ENCODE measurements around the gene NDUFB3.

The NDUFB3 gene

GRCh38 chr2:201110615-201111014 is 38.8 kb downstream of the NDUFB3 start:
- Histone ChIP-seq H3K36me3 (ENCODE audit: control insufficient read depth, insufficient read depth, low read length) (no peaks in the 10 kb centered on the region), H3K27me3 (ENCODE audit: insufficient read depth, low read length, poor library complexity) (no peaks in the 10 kb centered on the region), H2AK5ac (ENCODE audit: low read length) (no peak overlapping the region), H2BK120ac (ENCODE audit: low read depth, low read length) (no peak overlapping the region), H3K4me2 (ENCODE audit: low read length) (no peak overlapping the region), H3K27ac (ENCODE audit: low read depth, low read length) (no peak overlapping the region), H2BK5ac (ENCODE audit: low read length) (no peak overlapping the region), H3K4me1 (ENCODE audit: control insufficient read depth, low read depth, low read length) (no peaks in the 10 kb centered on the region), H2BK15ac (replicated peaks; ENCODE audit: low read depth) (no peak overlapping the region), H3K4me3 (ENCODE audit: low read length) (no peak overlapping the region), H3K79me1 (ENCODE audit: low read length) (no peaks in the 10 kb centered on the region), H3K56ac (ENCODE audit: low read length) (no peak overlapping the region), H3K18ac (ENCODE audit: low read length) (no peak overlapping the region), H4K5ac (ENCODE audit: low read length) (no peak overlapping the region), H3K23ac (ENCODE audit: low read length) (no peak overlapping the region), H3K4ac (ENCODE audit: low read depth, low read length) (peak overlapping the region; percentile 55), H3K9ac (ENCODE audit: low read length) (no peak overlapping the region), H3K79me2 (ENCODE audit: control insufficient read depth, insufficient read depth, low read length) (no peaks in the 10 kb centered on the region), H4K8ac (ENCODE audit: low read depth, low read length) (no peak overlapping the region)
- DNase-seq, result no peak

- Histone ChIP-seq H2BK5ac (ENCODE audit: low read length) (no peak overlapping the region), H3K36me3 (ENCODE audit: control insufficient read depth, insufficient read depth, low read length) (no peaks in the 10 kb centered on the region), H4K8ac (ENCODE audit: low read depth, low read length) (no peak overlapping the region), H3K9ac (ENCODE audit: low read length) (no peak overlapping the region), H3K23ac (ENCODE audit: low read length) (no peak overlapping the region), H3K27me3 (ENCODE audit: insufficient read depth, low read length, poor library complexity) (no peaks in the 10 kb centered on the region), H3K27ac (ENCODE audit: low read depth, low read length) (no peak overlapping the region), H3K79me1 (ENCODE audit: low read length) (no peaks in the 10 kb centered on the region), H2AK5ac (ENCODE audit: low read length) (no peak overlapping the region), H3K18ac (ENCODE audit: low read length) (no peak overlapping the region), H3K79me2 (ENCODE audit: control insufficient read depth, insufficient read depth, low read length) (no peaks in the 10 kb centered on the region), H2BK15ac (replicated peaks; ENCODE audit: low read depth) (no peak overlapping the region), H3K4me2 (ENCODE audit: low read length) (no peak overlapping the region), H4K5ac (ENCODE audit: low read length) (no peak overlapping the region), H3K4me1 (ENCODE audit: control insufficient read depth, low read depth, low read length) (no peaks in the 10 kb centered on the region), H2BK120ac (ENCODE audit: low read depth, low read length) (no peak overlapping the region), H3K4me3 (ENCODE audit: low read length) (no peak overlapping the region), H3K4ac (ENCODE audit: low read depth, low read length) (no peak overlapping the region), H3K56ac (ENCODE audit: low read length) (no peak overlapping the region)
- no peak for DNase-seq
- no CpG with 5 or more reads among the region's 3 CpGs for WGBS (ENCODE audit: extremely low coverage, insufficient coverage, low lambda C conversion rate)
Measured at GRCh38 chr2:201111096-201111495, 39.3 kb downstream of the NDUFB3 start.

GRCh38 chr2:201114350-201114749 is 42.5 kb downstream of the NDUFB3 start:
- Histone ChIP-seq H3K4me3 (ENCODE audit: low read length) (no peak overlapping the region), H2BK120ac (ENCODE audit: low read depth, low read length) (no peak overlapping the region), H3K4me2 (ENCODE audit: low read length) (no peak overlapping the region), H3K56ac (ENCODE audit: low read length) (no peak overlapping the region), H2BK5ac (ENCODE audit: low read length) (no peak overlapping the region), H3K27ac (ENCODE audit: low read depth, low read length) (no peak overlapping the region), H3K79me1 (ENCODE audit: low read length) (no peaks in the 10 kb centered on the region), H3K27me3 (ENCODE audit: insufficient read depth, low read length, poor library complexity) (no peaks in the 10 kb centered on the region), H2BK15ac (replicated peaks; ENCODE audit: low read depth) (no peak overlapping the region), H4K8ac (ENCODE audit: low read depth, low read length) (no peak overlapping the region), H3K9ac (ENCODE audit: low read length) (no peak overlapping the region), H3K23ac (ENCODE audit: low read length) (peak overlapping the region; percentile 48), H3K4me1 (ENCODE audit: control insufficient read depth, low read depth, low read length) (no peaks in the 10 kb centered on the region), H3K79me2 (ENCODE audit: control insufficient read depth, insufficient read depth, low read length) (no peaks in the 10 kb centered on the region), H3K36me3 (ENCODE audit: control insufficient read depth, insufficient read depth, low read length) (no peaks in the 10 kb centered on the region), H4K5ac (ENCODE audit: low read length) (no peak overlapping the region), H2AK5ac (ENCODE audit: low read length) (no peak overlapping the region), H3K4ac (ENCODE audit: low read depth, low read length) (no peak overlapping the region), H3K18ac (ENCODE audit: low read length) (no peak overlapping the region)
- DNase-seq, result no peak
- WGBS (ENCODE audit: extremely low coverage, insufficient coverage, low lambda C conversion rate), result no CpG with 5 or more reads among the region's 4 CpGs

DNA sequence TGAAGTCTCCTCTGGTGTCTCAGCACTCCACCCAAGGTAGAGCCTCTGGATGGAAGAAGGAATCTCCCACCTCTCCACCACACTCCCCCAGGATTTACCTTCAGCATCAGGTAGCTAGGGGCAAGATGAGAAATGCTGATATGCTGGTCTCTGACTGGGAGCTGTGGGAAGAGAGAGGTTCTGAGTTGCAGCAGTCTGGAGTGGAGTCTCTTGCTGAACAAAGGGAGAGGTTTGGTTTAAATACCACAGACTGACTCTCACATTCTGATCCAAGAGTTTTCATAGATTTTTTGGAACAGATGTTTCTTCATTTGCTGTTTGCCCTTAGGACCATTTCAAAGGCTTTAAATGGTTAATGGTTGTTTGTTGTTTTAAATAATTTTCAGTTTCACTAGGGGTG is 43.0 kb downstream of the NDUFB3 start:
- Histone ChIP-seq H2BK5ac (ENCODE audit: low read length) (no peak overlapping the region), H2AK5ac (ENCODE audit: low read length) (no peak overlapping the region), H3K23ac (ENCODE audit: low read length) (no peak overlapping the region), H3K56ac (ENCODE audit: low read length) (no peak overlapping the region), H3K4me3 (ENCODE audit: low read length) (no peak overlapping the region), H3K79me2 (ENCODE audit: control insufficient read depth, insufficient read depth, low read length) (no peaks in the 10 kb centered on the region), H3K4me2 (ENCODE audit: low read length) (no peak overlapping the region), H3K9ac (ENCODE audit: low read length) (no peak overlapping the region), H3K36me3 (ENCODE audit: control insufficient read depth, insufficient read depth, low read length) (no peaks in the 10 kb centered on the region), H2BK120ac (ENCODE audit: low read depth, low read length) (no peak overlapping the region), H3K4ac (ENCODE audit: low read depth, low read length) (no peak overlapping the region), H3K27me3 (ENCODE audit: insufficient read depth, low read length, poor library complexity) (no peaks in the 10 kb centered on the region), H3K27ac (ENCODE audit: low read depth, low read length) (peak overlapping the region; percentile 37), H3K4me1 (ENCODE audit: control insufficient read depth, low read depth, low read length) (no peaks in the 10 kb centered on the region), H2BK15ac (replicated peaks; ENCODE audit: low read depth) (no peak overlapping the region), H4K5ac (ENCODE audit: low read length) (no peak overlapping the region), H3K18ac (ENCODE audit: low read length) (no peak overlapping the region), H4K8ac (ENCODE audit: low read depth, low read length) (no peak overlapping the region), H3K79me1 (ENCODE audit: low read length) (no peaks in the 10 kb centered on the region)
- DNase-seq, result peak; percentile 82

GRCh38 chr2:201116115-201116958 is 44.5 kb downstream of the NDUFB3 start, which contains the start of gene CFLAR:
CFLAR (plus strand) TSS chr2:201116164; CDS start chr2:201129866, 13,702 bp downstream.
- no peak within 1 kb of the TSS for H4K5ac ChIP-seq (ENCODE audit: low read length)
- H3K4ac ChIP-seq (ENCODE audit: low read depth, low read length), result peak within 1 kb of the TSS; percentile 79
- peak within 1 kb of the TSS; percentile 38 for H2BK5ac ChIP-seq (ENCODE audit: low read length)
- H3K27ac ChIP-seq (ENCODE audit: low read depth, low read length), result peak within 1 kb of the TSS; percentile 88
- peak within 1 kb of the TSS; percentile 56 for H3K56ac ChIP-seq (ENCODE audit: low read length)
- H3K4me1 ChIP-seq (ENCODE audit: control insufficient read depth, low read depth, low read length), result no peaks in the 10 kb centered on the region
- peak within 1 kb of the TSS; percentile 89 for H4K8ac ChIP-seq (ENCODE audit: low read depth, low read length)
- WGBS (ENCODE audit: extremely low coverage, insufficient coverage, low lambda C conversion rate), result no CpG with 5 or more reads among the region's 75 CpGs
- peak within 1 kb of the TSS; percentile 28 for H3K9ac ChIP-seq (ENCODE audit: low read length)
- H3K18ac ChIP-seq (ENCODE audit: low read length), result peak within 1 kb of the TSS; percentile 78
- DNase-seq, result peak; percentile 22
- H2BK120ac ChIP-seq (ENCODE audit: low read depth, low read length), result peak within 1 kb of the TSS; percentile 96
- no peaks in the 10 kb centered on the region for H3K36me3 ChIP-seq (ENCODE audit: control insufficient read depth, insufficient read depth, low read length)
- H3K4me3 ChIP-seq (ENCODE audit: low read length), result no peak within 1 kb of the TSS
- no peaks in the 10 kb centered on the region for H3K27me3 ChIP-seq (ENCODE audit: insufficient read depth, low read length, poor library complexity)
- no peak within 1 kb of the TSS for H3K4me2 ChIP-seq (ENCODE audit: low read length)
- no peak within 1 kb of the TSS for H3K23ac ChIP-seq (ENCODE audit: low read length)
- H3K79me1 ChIP-seq (ENCODE audit: low read length), result no peaks in the 10 kb centered on the region
- H2BK15ac ChIP-seq (replicated peaks; ENCODE audit: low read depth), result no peak within 1 kb of the TSS
- no peak within 1 kb of the TSS for H2AK5ac ChIP-seq (ENCODE audit: low read length)
- no peaks in the 10 kb centered on the region for H3K79me2 ChIP-seq (ENCODE audit: control insufficient read depth, insufficient read depth, low read length)

Measured in mesendoderm (in vitro differentiated cells).